ENCODE measurements around the gene EHD3. TPM values are rescaled to one million over a fixed set of nuclear protein-coding genes. Genes with fewer than 3 reads are reported as not detected.

Gene EHD3
- total and polyA plus RNA-seq, 2 of the 8 experiments (the other 6 are each of a cell fraction or from before 2014, with no cell fraction given) = 9.3 to 12.0 TPM

GRCh38 chr2:31230751-31231150 is 3.2 kb upstream of the EHD3 start (continued):
- TF ChIP-seq GTF2F1 (IDR thresholded peaks at IDR 0.05; ENCODE audit: borderline replicate concordance, low read depth, low read length) (no peak), CBX5 (IDR thresholded peaks at IDR 0.05; ENCODE audit: low read depth, low read length) (no peak), GABPA (IDR thresholded peaks at IDR 0.05; ENCODE audit: borderline replicate concordance, insufficient read depth, low read length) (no peak), CHD1 (IDR thresholded peaks at IDR 0.05; ENCODE audit: low read depth, low read length) (no peak), USF2 (IDR thresholded peaks at IDR 0.05; ENCODE audit: low read length) (no peak), ATF3 (IDR thresholded peaks at IDR 0.05; ENCODE audit: insufficient read depth, low read depth, low read length) (no peak)

Measured in H1 (cell line).